Activated T-helper 1 cell treated with anti-CD3 and anti-CD28 coated beads, Interleukin-2, amount 50 U/mL, for 16 hours (primary cell): ENCODE results near the gene CCL27.
"Not testable (repeated sequence)": the region's sequence is repeated elsewhere in the genome, so short reads cannot be mapped to it uniquely, and the experiment has no call there.

ENCODE experiments used
- DNase-seq, 2 donors: peaks; one replicate each; pipeline ENCODE4 v3.0.0-alpha.2; 2020; ENCODE audit warnings: low read depth in 1 of 2, low spot score in 1 of 2

CCL27 gene

GRCh38 chr9:34651321-34651720, 11.1 kb downstream of the CCL27 start:
- DNase-seq = no peak

DNA sequence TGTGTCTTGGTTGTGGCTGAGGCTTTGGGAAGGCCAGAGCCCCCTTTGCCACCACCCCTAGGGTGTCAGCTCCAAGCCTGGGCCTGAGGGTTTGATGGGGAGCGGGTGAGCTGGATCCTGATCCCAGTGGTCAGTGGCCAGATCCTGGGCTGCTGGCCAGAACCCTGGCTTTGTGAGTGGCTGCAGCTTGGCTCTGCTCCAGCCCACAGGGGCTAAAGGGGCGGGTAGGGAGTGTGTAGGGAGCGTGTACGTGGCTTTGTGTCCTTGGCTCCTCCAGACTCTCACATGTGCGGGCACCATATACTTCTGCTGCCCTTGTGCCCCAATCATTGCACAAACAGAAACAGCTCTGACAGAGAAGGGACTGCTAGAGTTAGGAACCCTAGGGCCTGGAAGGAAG, 11.6 kb downstream of the CCL27 start:
- no peak for DNase-seq

GRCh38 chr9:34648673-34649072, 13.8 kb downstream of the CCL27 start:
- DNase-seq = no peak

DNA sequence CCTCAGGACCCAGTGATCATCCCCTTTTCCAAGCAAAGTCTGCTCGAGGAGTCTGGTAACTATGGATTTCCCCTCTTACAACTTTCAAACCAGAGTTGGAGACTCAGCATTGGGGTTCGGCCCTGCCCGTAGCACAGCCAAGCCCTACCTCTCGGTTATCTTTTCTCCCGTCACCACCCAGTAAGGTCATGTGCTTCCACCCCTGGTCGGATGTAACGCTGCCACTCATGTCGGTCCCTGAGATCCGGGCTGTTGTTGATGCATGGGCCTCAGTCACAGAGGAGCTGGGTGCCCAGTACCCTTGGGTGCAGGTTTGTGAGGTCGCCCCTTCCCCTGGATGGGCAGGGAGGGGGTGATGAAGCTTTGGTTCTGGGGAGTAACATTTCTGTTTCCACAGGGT, 14.8 kb downstream of the CCL27 start:
- no peak for DNase-seq

- no peak for DNase-seq
Observed at GRCh38 chr9:34647084-34647403, 15.4 kb downstream of the CCL27 start.

DNA sequence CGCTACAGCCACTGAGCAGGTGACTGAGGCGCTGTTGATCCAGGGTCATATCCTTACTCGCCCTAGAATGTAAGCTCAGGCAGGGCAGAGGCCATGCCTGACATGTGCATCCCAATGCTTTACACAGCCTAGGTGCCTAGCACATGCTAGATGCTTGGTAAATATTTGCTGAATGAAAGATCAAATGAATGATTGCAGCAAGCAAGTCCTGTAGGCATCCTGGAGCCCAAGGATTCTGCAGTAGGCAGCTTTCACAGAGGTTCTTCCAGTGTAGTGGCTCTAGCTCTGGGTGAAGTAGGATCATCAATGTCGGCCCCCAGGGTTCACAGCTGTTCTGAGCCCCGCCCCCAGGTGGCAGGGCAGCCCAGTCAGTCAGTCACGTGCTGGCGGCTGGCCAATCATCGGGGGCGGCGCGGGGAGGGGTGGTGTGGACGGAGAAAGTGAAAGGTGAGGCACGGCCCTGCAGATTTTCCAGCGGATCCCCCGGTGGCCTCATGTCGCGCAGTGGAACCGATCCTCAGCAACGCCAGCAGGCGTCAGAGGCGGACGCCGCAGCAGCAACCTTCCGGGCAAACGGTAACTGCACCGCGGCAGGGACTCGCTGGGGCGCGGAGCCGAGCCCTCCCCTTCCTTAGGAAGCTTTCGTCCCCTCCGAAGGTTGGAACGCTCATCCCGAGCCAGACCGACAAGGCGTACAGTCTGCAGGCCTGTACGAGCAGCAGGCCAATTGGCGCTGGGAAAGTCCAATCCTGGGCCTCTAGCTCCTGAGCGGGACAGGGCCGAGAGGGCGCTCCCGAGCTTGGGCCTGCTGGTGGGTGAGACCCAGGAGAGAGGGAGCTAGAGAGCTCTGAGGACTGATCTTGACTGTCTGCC, 16.0 kb downstream of the CCL27 start, which contains the start of gene GALT:
Gene GALT (plus strand): TSS at position 465 of the 873 bp plus-strand sequence. CDS start 30 bp downstream, at position 495.
- peak; percentile 91 to 97 for DNase-seq

- DNase-seq = no peak
Observed at GRCh38 chr9:34644766-34645314, 17.6 kb downstream of the CCL27 start.

GRCh38 chr9:34642679-34643078, 19.8 kb downstream of the CCL27 start:
- no peak for DNase-seq

DNA sequence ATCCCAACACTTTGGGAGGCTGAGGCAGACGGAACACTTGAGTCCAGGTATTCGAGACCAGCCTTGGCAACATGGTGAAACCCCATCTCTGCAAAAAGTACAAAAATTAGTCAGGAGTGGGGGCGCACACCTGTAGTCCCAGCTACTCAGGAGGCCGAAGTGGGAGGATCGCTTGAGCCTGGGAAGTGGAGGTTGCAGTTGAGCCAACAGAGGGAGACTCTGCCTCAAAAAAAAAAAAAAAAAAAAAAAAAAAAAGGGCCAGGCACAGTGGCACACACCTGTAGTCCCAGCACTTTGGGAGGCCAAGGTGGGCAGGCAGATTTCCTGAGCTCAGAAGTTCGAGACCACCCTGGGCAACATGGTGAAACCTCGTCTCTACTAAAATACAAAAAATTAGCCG, 23.1 kb downstream of the CCL27 start:
- DNase-seq = not testable (repeated sequence)

- DNase-seq = no peak
Observed at GRCh38 chr9:34638138-34638445, 24.4 kb downstream of the CCL27 start.

DNA sequence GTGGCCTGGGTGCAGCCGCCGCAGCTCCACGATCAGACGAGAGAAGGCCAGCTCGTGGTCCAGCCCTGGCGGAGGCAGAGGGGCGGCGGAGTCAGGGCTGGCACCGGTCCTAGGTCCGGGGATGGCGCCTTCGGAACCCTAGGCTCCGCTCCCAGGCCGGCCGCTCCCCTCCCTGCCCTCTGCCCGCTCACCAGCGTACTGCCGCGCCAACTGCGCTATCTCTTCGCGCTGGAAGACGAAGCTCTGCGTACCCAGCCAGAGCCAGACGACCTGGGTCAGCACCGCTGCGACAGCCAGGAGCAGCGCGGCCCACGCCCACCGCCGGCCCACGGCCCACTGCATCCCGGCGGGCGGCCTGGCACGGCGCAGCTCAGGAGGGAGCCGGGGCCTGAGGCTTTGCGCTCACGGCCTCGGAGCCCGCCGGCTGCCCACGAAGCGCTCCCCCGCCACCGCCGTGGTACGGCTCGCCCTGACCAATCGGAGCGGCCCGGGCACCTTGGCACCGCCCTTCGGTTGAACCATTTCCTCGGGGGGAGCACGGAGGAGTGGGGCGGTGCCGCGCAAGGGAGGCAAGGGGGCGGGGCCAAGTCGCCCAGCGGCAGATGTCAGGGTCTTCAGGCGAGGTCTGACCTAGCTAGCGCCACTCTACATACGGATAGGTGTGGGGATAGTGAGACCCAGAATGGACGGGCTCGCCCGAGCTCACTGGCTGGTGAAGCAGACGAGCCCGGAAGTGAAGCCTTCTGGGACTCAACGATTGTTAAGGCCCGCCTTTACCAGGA, 24.9 kb downstream of the CCL27 start, which contains the start of gene SIGMAR1:
Gene SIGMAR1 (minus strand): TSS at position 432 of the 782 bp plus-strand sequence. CDS start 90 bp downstream, at position 342.
- peak; percentile 83 to 90 for DNase-seq

GRCh38 chr9:34636791-34637355, 25.6 kb downstream of the CCL27 start:
- peak in 1 of 2 donors; percentile 19 for DNase-seq

- DNase-seq = no peak
Observed at GRCh38 chr9:34635556-34635955, 26.9 kb downstream of the CCL27 start.

DNA sequence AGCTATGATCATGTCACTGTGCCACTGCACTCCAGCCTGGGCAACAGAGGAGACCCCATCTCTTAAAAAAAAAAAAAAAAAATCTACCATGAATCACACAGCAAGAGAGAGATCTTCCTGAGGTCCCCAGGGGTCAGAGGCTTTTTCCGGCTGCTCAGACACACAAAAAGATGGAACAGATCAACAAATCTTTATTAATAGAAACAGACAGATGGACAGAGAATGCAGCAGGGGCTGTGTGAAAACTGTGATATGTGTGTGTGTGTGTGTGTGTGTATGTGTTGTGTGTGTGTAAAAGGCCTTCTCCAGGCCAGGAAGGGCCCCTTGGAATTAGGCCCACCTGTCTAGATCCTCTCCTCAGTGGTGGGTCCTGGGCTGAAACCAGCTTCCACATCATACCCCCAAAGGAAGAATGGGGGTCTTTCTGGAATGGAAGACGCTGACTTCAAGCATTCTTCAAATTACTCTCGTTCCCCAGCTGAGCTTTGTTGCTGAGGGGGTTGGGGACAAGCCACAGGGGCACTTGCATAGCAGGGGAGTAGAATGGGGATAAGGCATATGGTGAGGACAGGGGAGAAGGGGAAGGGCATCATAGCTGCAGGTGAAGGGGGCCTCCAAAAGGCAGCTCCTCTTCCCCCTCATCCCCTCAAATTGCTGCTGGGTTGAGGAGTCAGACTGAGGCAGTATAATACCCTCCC, 27.8 kb downstream of the CCL27 start:
- no peak for DNase-seq

DNA sequence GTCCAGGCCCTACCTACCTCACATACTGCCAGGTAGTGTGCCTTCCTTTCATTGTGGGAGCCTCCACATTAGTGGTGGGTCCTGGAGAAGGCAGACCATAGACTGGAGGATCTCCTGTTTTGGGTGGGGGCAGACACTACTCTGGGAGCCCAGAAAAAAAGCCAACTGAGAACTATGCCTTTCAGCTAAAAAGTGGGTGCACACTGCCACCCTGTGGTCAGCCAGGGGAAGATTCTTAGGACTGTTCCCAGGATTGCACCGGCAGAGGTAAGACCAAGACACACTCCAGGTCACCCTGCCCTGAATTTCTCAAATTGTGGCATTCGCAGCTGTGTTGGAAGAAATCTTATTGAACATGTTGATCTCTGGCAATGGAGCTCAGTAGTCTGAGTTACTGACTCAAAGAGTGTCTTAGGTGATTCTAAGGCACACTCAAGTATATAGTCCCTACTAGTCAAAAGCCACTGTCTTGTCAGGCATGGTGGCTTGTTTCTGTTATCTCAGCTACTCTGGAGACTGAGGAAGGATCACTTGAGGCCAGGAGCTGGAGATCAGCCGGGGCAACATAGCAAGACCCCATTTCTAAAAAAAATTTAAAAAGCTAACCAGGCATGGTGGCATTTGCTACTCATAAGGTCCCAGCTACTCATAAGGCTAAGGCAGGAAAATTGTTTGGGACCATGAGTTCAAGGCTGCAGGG, 28.5 kb downstream of the CCL27 start:
- DNase-seq = peak; percentile 52 to 54

GRCh38 chr9:34633166-34633565, 29.3 kb downstream of the CCL27 start:
- DNase-seq = no peak

DNA sequence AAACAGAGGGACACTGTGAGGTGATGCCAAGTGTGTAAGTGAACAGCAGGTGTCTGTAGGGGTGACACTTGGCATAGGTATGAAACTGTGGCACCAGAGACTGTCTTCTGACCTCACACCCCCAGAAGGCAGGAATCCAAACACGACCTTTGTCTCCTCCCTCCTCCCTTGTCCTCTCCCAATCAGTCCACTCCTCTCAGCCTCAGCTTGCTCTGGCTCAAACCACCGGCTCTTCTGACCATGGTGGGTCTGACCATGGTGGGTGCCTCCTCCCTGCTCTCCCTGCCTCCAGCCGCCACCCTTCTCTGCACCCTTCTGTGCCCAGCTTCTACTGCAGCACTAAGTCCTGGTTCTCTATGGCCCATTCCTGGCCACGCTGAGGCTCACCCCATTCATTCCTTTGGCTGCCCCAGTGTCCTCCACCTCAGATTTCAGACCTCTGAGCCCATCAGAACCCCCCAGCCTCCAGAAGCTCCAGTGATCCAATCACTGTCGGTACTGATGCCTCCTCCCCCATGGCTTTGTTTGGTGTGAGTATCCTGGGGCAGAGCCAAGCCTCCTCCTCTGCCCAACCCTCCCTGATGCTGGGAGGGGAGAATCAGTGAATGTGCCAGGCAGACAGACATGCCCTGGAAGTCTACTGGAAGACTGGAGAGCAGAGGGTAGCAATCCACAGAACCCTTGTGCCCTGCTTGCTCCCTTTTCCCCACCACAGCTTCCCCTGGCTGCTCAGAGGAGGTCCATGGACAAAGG, 31.9 kb downstream of the CCL27 start:
- no peak for DNase-seq

DNA sequence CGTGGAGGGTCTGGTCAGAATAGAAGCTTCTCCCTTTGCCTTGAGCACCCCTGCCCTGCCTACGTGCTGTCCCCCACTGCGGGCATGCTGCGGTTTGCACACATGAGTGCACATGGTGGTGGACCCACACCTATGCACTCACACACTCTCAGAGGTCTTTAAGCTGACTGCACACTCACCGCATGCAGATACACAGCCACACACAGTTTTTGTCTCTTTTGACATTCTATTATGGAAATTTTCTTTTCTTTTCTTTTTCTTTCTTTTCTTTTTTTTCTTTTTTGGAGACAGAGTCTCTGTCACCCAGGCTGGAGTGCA, 33.0 kb downstream of the CCL27 start:
- no peak for DNase-seq

DNA sequence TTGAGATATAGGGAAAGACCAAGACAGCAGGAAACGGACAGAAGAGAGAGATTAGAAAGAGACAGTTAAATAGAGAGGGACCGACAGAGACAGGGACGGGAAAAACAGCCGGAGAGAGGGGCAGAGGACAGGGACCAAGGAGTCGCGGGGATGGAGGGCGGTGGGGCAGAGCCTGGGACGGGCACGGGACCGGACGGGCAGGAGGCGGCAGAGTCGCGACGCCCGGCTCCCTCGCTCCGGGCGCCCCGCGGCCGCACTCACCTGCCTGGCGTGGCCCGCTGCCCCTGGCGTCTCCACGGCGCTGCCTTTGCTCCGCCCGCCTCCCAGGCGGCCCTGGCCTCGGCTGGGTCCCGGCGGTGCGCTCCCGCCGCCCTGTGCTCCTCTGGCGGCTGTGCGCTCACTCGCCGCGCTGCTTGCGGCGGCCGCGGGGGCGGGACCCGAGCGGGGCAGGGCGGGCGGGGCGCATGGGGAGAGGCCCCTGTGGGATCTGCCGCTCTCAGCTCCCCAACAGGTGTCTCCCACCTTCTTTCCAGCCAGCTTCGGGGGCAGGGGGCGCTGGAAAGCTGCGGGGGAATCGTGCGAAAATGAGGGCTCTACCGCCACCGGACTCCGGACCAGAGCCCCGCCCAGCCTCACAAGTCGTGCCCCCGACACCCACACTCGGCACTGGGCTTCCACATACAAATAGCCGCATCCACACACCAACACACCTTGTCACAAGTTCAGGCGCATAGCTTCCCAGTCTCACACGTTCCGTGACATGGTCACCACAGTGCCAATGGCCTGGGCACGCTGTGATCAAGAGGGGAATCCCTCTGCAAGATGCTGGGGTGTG, 33.6 kb downstream of the CCL27 start, which contains the start of gene ARID3C:
Gene ARID3C (minus strand): TSS at position 411 of the 835 bp plus-strand sequence. CDS start 1,052 bp downstream, outside the sequence.
- no peak for DNase-seq
